Ovary (tissue), 9 donors: ENCODE measurements around the gene ZNF681. TPM values are rescaled to one million over a fixed set of nuclear protein-coding genes. Genes with fewer than 3 reads are reported as not detected.

ENCODE experiments used
- DNase-seq, 5 donors: peaks; one replicate each; pipeline ENCODE4 v3.0.0-alpha.2; 2019 to 2020
- H3K27ac ChIP-seq, 2 donors: fragments of 200-600 bp; one replicate each; pipeline versions ENCODE4 v1.5.1 to v1.8.0; 2019 to 2022
- H3K27me3 ChIP-seq: fragments of 200-600 bp; one replicate; pipeline ENCODE4 v1.8.0; 2022
- H3K36me3 ChIP-seq: fragments of 200-600 bp; sonication (generic); one replicate; pipeline ENCODE4 v1.5.1; 2019
- H3K4me1 ChIP-seq: one replicate; pipeline ENCODE4 v1.8.1; 2013; ENCODE audit warnings: mild to moderate bottlenecking, moderate library complexity; ENCODE audit not compliant: insufficient read depth
- H3K4me3 ChIP-seq: fragments of 200-600 bp; sonication (generic); one replicate; pipeline ENCODE4 v1.5.1; 2017
- H3K9me3 ChIP-seq, 2 donors: fragments of 200-600 bp in 1 of 2; sonication (generic) in 1 of 2; one replicate each; pipeline versions ENCODE4 v1.5.1 to v1.8.1; 2013 to 2019; ENCODE audit warnings: mild to moderate bottlenecking in 1 of 2, moderate library complexity in 1 of 2
- CTCF ChIP-seq, 3 donors: fragments of 450-650 bp in 2 of 3; fragments of 200-600 bp in 1 of 3; IDR thresholded peaks; one replicate each; pipeline versions ENCODE4 v1.5.1 to v1.8.0; 2016 to 2022; ENCODE audit warnings: antibody characterized with exemption in 3 of 3, mild to moderate bottlenecking in 1 of 3
- EP300 ChIP-seq: sonication (generic); formaldehyde crosslinking; IDR thresholded peaks from one replicate; pipeline ENCODE4 v1.6.1; 2017; ENCODE audit warnings: antibody characterized with exemption
- POLR2A ChIP-seq: fragments of 450-650 bp; IDR thresholded peaks from one replicate; pipeline ENCODE4 v1.6.1; 2017; ENCODE audit warnings: antibody characterized with exemption, mild to moderate bottlenecking, moderate library complexity
- WGBS, 3 donors: extraction: QIAGEN DNeasy Blood & Tissue Kit in 1 of 3; methylation state at CpG; one replicate each; pipeline versions ENCODE4 v1.1.5 to v1.1.7; 2013 to 2017; 5-methylcytosine and 5-hydroxymethylcytosine counted together
- intact Hi-C, 4 donors: fragments of 100-400 bp; cut with DNase I; formaldehyde crosslinking; loops; one replicate each; pipeline versions ENCODE4 v1.11.0 to v1.15.1; 2022 to 2023
- polyA plus RNA-seq, 2 donors: library from polyadenylated mRNA; stranded (reverse); fragments of 200-250 nt in 1 of 2; fragments of 350-450 nt in 1 of 2; fragmentation: Illumina TruSeq in 1 of 2; extraction: RNeasy Lipid Tissue Mini Kit (QIAGEN cat#74804) in 1 of 2; gene quantifications; one replicate each; pipeline ENCODE4 v1.2.3, GENCODE V29; 2013 to 2014
- total RNA-seq, 7 donors: library from RNA; depleted of rRNA in 2 of 7; stranded (reverse); fragments of >200 nt in 2 of 7; fragmentation: NEBNext Ultra II Directional in 3 of 7; extraction: Animal tissue kit (Norgen Biotek cat#: 25700) in 3 of 7; gene quantifications; one replicate each; pipeline versions ENCODE4 v1.1.0 to v1.2.4, GENCODE V29; 2016 to 2023
- donor health status: DM: no; HTN: no; CAD: no; lungs with moderate emphysema.
- donor health status: DM: no; HTN: no; CAD: no.
- donor health status: Bipolar disorder and iron deficiency.
- donor health status: DM: yes; HTN: yes; CAD: no.
- donor health status: DM: no; HTN: no; CAD: no.
- donor health status: DM: yes; HTN: yes; CAD: no.

The ZNF681 gene
- total and polyA plus RNA-seq, 9 donors: 1.5 to 4.0 (median 2.5) TPM

DNA sequence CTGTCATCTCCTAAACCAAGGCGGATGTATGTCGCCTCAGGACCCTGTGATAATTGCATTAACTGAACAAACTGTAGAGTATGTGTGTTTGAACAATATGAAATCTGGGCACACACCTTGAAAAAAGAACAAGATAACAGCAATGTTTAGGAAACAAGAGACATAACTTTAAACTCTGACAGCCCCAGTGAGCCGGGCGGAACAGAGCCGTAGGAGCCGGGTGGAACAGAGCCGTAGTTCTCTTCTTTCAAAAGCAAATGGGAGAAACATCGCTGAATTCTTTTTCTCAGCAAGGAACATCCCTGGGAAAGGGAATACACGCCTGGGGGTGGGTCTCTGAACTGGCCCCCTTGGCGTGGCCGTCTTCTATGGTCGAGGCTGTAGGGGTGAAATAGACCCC is 39.9 kb downstream of the ZNF681 start:
- Histone ChIP-seq H3K4me1 (no peaks in the 10 kb centered on the region), H3K36me3 (no peaks in the 10 kb centered on the region), H3K4me3 (no peak overlapping the region), H3K9me3 (no peaks in the 10 kb centered on the region), H3K27me3 (no peaks in the 10 kb centered on the region), H3K27ac (no peak overlapping the region)
- 11 to 15% (median 13%) methylated on average over 12 of the region's 12 CpGs for WGBS, 3 donors
- intact Hi-C loops: no loop called here
- no peak for DNase-seq
- no peak for TF ChIP-seq EP300
- no peak for TF ChIP-seq CTCF (IDR thresholded peaks at IDR 0.05)
- TF ChIP-seq POLR2A: no peak

DNA sequence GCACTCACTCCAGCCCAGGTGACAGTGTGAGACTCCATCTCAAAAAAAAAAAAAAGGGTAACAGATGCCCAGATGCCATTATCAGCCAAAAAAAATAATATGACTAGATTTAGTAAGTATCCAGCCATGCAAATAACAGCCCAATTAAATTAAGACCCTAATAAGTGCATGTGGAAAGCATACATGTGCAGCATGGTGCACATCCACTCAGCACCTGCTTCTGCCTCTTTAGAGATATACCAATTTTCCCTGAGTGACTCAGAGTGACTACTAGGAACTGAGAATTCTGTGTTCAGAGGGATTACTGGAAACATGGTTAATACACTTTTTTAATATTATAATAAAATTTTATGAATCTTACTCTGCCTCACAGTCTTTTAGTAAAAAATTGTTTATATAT is 41.9 kb downstream of the ZNF681 start:
- intact Hi-C loops: no loop called here
- no peak for DNase-seq
- Histone ChIP-seq H3K27ac (no peak overlapping the region), H3K4me3 (no peak overlapping the region), H3K36me3 (no peaks in the 10 kb centered on the region), H3K4me1 (no peaks in the 10 kb centered on the region), H3K27me3 (no peaks in the 10 kb centered on the region), H3K9me3 (no peaks in the 10 kb centered on the region)
- no peak for TF ChIP-seq POLR2A
- no peak for TF ChIP-seq CTCF (IDR thresholded peaks at IDR 0.05)
- TF ChIP-seq EP300: no peak

- intact Hi-C loops: no loop called here
- whole genome bisulfite sequencing, 3 donors: 8 to 28% (median 21%) methylated on average over 2 of the region's 2 CpGs
- TF ChIP-seq CTCF (IDR thresholded peaks at IDR 0.05) (no peak), EP300 (no peak), POLR2A (no peak)
Observed at GRCh38 chr19:23709347-23709746, 49.3 kb downstream of the ZNF681 start.

DNA sequence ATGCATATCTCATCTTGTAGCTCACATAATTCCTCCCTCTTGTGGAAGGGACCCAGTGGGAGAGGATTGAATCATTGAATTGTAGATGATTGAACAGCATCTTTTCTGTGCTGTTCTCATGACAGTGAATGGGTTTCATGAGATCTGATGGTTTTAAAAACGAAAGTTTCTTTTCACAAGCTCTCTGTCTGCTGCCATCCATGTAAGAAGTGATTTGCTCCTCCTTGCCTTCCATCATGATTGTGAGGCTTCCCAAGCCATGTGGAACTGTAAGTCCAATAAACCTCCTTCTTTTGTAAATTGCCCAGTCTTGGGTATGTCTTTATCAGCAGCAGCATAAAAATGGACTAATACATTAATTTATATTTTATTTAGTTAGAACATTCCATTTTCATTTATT is 52.0 kb downstream of the ZNF681 start:
- DNase-seq: no peak
- H3K36me3 ChIP-seq: no peaks in the 10 kb centered on the region
- WGBS, 3 donors: 77 to 88% (median 86%) methylated on average over 1 of the region's 1 CpG
- TF ChIP-seq POLR2A (no peak), EP300 (no peak), CTCF (IDR thresholded peaks at IDR 0.05) (no peak)
- H3K4me1 ChIP-seq: no peaks in the 10 kb centered on the region
- no peak overlapping the region for H3K27ac ChIP-seq
- no peak overlapping the region for H3K4me3 ChIP-seq
- H3K9me3 ChIP-seq: no peaks in the 10 kb centered on the region
- H3K27me3 ChIP-seq: no peaks in the 10 kb centered on the region
- intact Hi-C loops: no loop called here

More at GRCh38 chr19:23709347-23709746, 49.3 kb downstream of the ZNF681 start:
- no peaks in the 10 kb centered on the region for H3K36me3 ChIP-seq
- H3K27me3 ChIP-seq: no peaks in the 10 kb centered on the region
- H3K27ac ChIP-seq: no peak overlapping the region
- H3K9me3 ChIP-seq: no peaks in the 10 kb centered on the region
- H3K4me1 ChIP-seq: no peaks in the 10 kb centered on the region
- DNase-seq: no peak
- no peak overlapping the region for H3K4me3 ChIP-seq

DNA sequence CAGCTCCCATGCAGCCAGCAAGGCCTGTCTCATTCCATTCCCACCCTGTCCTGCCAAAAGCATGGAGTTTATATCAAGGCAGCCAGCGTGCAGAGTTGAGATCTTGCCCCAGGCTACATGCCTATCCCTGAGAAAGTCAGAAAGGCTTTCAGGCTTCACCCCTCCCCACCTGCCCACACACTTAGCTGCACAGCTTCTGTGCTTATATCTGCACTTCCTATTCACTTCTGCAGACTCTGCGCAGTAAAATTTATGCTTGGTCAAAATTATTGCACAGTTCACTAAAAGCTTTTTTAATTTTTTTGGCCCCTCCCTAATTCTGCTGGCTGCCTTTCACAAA is 59.2 kb downstream of the ZNF681 start:
- Histone ChIP-seq H3K4me3 (no peak overlapping the region), H3K27me3 (no peaks in the 10 kb centered on the region), H3K27ac (no peak overlapping the region), H3K9me3 (no peaks in the 10 kb centered on the region), H3K4me1 (no peaks in the 10 kb centered on the region), H3K36me3 (no peaks in the 10 kb centered on the region)
- WGBS, 3 donors: 72 to 74% (median 74%) methylated on average over 2 of the region's 2 CpGs
- DNase-seq: no peak
- TF ChIP-seq CTCF (IDR thresholded peaks at IDR 0.05) (no peak), POLR2A (no peak), EP300 (no peak)
- intact Hi-C loops: no loop called here
